ENCODE results near the gene MRPL3.

DNA sequence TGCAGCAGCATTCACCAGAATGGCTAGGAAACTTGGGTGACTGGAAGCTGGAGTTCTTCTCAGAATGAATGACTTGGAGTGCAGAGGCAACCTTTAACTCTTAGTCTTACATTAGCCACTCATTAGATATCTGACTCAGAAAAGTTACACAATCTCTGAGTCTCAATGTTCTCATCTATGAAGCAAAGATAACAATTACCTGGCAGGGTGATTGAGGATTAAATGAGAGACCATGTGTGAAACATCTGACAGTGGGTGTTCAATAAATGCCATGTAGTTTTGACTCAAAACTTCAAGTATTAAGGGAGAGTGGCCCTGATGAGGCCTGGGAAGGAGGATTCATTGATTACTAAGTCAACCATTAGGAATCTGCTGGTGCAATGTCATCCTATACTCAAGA, 48.3 kb downstream of the MRPL3 start:
- TF ChIP-seq, protein P1, sequence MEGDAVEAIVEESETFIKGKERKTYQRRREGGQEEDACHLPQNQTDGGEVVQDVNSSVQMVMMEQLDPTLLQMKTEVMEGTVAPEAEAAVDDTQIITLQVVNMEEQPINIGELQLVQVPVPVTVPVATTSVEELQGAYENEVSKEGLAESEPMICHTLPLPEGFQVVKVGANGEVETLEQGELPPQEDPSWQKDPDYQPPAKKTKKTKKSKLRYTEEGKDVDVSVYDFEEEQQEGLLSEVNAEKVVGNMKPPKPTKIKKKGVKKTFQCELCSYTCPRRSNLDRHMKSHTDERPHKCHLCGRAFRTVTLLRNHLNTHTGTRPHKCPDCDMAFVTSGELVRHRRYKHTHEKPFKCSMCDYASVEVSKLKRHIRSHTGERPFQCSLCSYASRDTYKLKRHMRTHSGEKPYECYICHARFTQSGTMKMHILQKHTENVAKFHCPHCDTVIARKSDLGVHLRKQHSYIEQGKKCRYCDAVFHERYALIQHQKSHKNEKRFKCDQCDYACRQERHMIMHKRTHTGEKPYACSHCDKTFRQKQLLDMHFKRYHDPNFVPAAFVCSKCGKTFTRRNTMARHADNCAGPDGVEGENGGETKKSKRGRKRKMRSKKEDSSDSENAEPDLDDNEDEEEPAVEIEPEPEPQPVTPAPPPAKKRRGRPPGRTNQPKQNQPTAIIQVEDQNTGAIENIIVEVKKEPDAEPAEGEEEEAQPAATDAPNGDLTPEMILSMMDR (IDR thresholded peaks at IDR 0.05): no peak
- no peak for TF ChIP-seq POLR2A (IDR thresholded peaks at IDR 0.05; ENCODE audit: low read depth)
